Mesothelial cell of epicardium (in vitro differentiated cells): ENCODE results near the gene DIP2B. TPM values are rescaled to one million over a fixed set of nuclear protein-coding genes. Genes with fewer than 3 reads are reported as not detected.

ENCODE experiments used
- DNase-seq, 2 experiments: peaks; one replicate each; pipeline ENCODE4 v3.0.0; 2021; ENCODE audit warnings: low spot score in 2 of 2; ENCODE audit not compliant: unreplicated experiment in 2 of 2
- H3K27ac Mint-ChIP-seq: 2 replicates; pipeline ENCODE4 v1.8.0; 2021; ENCODE audit warnings: mixed read lengths
- H3K27me3 Mint-ChIP-seq: 2 replicates; pipeline ENCODE4 v1.8.0; 2021; ENCODE audit warnings: low read depth, mixed read lengths
- H3K36me3 Mint-ChIP-seq: 2 replicates; pipeline ENCODE4 v1.8.0; 2021; ENCODE audit warnings: mixed read lengths
- H3K4me1 Mint-ChIP-seq: 2 replicates; pipeline ENCODE4 v1.8.0; 2021; ENCODE audit warnings: mixed read lengths
- H3K4me3 Mint-ChIP-seq: 2 replicates; pipeline ENCODE4 v1.8.0; 2021; ENCODE audit warnings: mild to moderate bottlenecking, moderate library complexity, mixed read lengths
- H3K9me3 Mint-ChIP-seq: 2 replicates; pipeline ENCODE4 v1.8.0; 2021; ENCODE audit warnings: mixed read lengths
- CTCF ChIP-seq: fragments of 200-600 bp; sonication (generic); IDR thresholded peaks from one replicate; pipeline ENCODE4 v1.5.0; 2021; ENCODE audit warnings: antibody characterized with exemption; ENCODE audit not compliant: unreplicated experiment
- total RNA-seq: library from RNA; stranded (reverse); gene quantifications from 3 replicates; pipeline ENCODE4 v1.2.1, GENCODE V29; 2021

DIP2B gene
- total RNA-seq, 1 donor from 2014 or later, result 32.0 TPM

- no peaks in the 10 kb centered on the region for H3K27me3 Mint-ChIP-seq
- no peak for DNase-seq
- peaks cover 2% of the 10 kb centered on the region for H3K36me3 Mint-ChIP-seq
- TF ChIP-seq CTCF, result no peak
- H3K9me3 Mint-ChIP-seq, result no peaks in the 10 kb centered on the region
- peaks cover 20% of the 10 kb centered on the region for H3K4me1 Mint-ChIP-seq
- H3K27ac Mint-ChIP-seq, result no peak overlapping the region
- H3K4me3 Mint-ChIP-seq, result no peak overlapping the region
Measured at GRCh38 chr12:50647031-50647430, 142.2 kb downstream of the DIP2B start.

- no peak for DNase-seq
- Mint-ChIP-seq H3K36me3 (peaks cover 2% of the 10 kb centered on the region), H3K9me3 (no peaks in the 10 kb centered on the region), H3K4me3 (no peak overlapping the region), H3K27me3 (no peaks in the 10 kb centered on the region), H3K4me1 (peaks cover 17% of the 10 kb centered on the region), H3K27ac (no peak overlapping the region)
- TF ChIP-seq CTCF, result no peak
Measured at GRCh38 chr12:50647479-50647878, 142.7 kb downstream of the DIP2B start.

GRCh38 chr12:50650285-50650684 lies 145.5 kb downstream of the DIP2B start:
- H3K9me3 Mint-ChIP-seq, result peaks cover 8% of the 10 kb centered on the region
- H3K27ac Mint-ChIP-seq, result peak overlapping the region; percentile 9
- H3K4me3 Mint-ChIP-seq, result no peak overlapping the region
- peaks cover 10% of the 10 kb centered on the region for H3K36me3 Mint-ChIP-seq
- no peak for DNase-seq
- H3K4me1 Mint-ChIP-seq, result peaks cover 10% of the 10 kb centered on the region
- no peak for TF ChIP-seq CTCF
- no peaks in the 10 kb centered on the region for H3K27me3 Mint-ChIP-seq

- H3K27ac Mint-ChIP-seq, result no peak overlapping the region
- H3K4me1 Mint-ChIP-seq, result peaks cover 13% of the 10 kb centered on the region
- DNase-seq, result no peak
- H3K9me3 Mint-ChIP-seq, result peaks cover 16% of the 10 kb centered on the region
- TF ChIP-seq CTCF, result no peak
- no peaks in the 10 kb centered on the region for H3K27me3 Mint-ChIP-seq
- H3K4me3 Mint-ChIP-seq, result no peak overlapping the region
- peaks cover 19% of the 10 kb centered on the region for H3K36me3 Mint-ChIP-seq
Measured at GRCh38 chr12:50655374-50655921, 150.7 kb downstream of the DIP2B start.

GRCh38 chr12:50659260-50659659 lies 154.5 kb downstream of the DIP2B start:
- Mint-ChIP-seq H3K27me3 (no peaks in the 10 kb centered on the region), H3K4me1 (peaks cover 28% of the 10 kb centered on the region), H3K27ac (peak overlapping the region; percentile 74)

More at GRCh38 chr12:50659260-50659659, 154.5 kb downstream of the DIP2B start:
- no peak for DNase-seq
- peaks cover 16% of the 10 kb centered on the region for H3K9me3 Mint-ChIP-seq
- TF ChIP-seq CTCF, result no peak
- no peak overlapping the region for H3K4me3 Mint-ChIP-seq
- H3K36me3 Mint-ChIP-seq, result peaks cover 20% of the 10 kb centered on the region
